Neural cell (in vitro differentiated cells): Measurements from ENCODE around the gene ATF7.

Experiments
- EZH2 ChIP-seq: fragments of 200-600, 300-800 bp; shearing (Covaris generic), sonication (generic); IDR thresholded peaks from 2 replicates; pipeline ENCODE4 v1.6.1; 2014; ENCODE audit warnings: antibody characterized with exemption, low read length, borderline replicate concordance, mild to moderate bottlenecking; ENCODE audit not compliant: insufficient read depth, poor library complexity, severe bottlenecking
- POLR2AphosphoS5 ChIP-seq: IDR thresholded peaks from 2 replicates; pipeline ENCODE4 v1.6.1; 2012
- RAD21 ChIP-seq: fragments of 450-650 bp; conservative IDR thresholded peaks from 2 replicates; pipeline ENCODE4 v1.6.1; 2014; ENCODE audit warnings: antibody characterized with exemption, mild to moderate bottlenecking, moderate library complexity
- SMC3 ChIP-seq: fragments of 450-650 bp; conservative IDR thresholded peaks from 2 replicates; pipeline ENCODE4 v1.6.1; 2014; ENCODE audit warnings: antibody characterized with exemption, mild to moderate bottlenecking, moderate library complexity; ENCODE audit not compliant: poor library complexity
- TF ChIP-seq, protein P1 (sequence below): fragments of 450-650 bp; IDR thresholded peaks from 2 replicates; pipeline ENCODE4 v1.5.1; 2014; ENCODE audit warnings: antibody characterized with exemption, mild to moderate bottlenecking, moderate library complexity; ENCODE audit not compliant: poor library complexity, severe bottlenecking
- TF ChIP-seq, protein P2 (sequence below): IDR thresholded peaks from 2 replicates; pipeline ENCODE4 v1.6.1; 2012; ENCODE audit warnings: borderline replicate concordance

DNA sequence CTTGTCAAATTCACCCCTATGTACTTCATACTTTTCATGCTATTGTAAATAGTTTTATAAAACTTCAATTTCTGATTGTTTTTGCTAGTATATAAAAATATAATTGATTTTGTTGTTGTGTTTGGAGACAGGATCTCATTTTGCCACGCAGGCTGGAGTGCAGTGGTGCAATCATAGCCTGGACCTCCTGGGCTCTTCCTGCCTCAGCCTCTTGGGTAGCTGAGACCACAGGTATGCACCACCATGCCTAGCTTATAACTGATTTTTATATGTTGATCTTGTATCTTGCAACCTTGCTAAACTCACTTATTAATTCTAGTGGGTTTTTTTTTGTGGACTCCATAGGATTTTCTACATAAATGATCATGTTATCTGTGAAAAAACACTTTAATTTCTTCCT is 26.2 kb upstream of the ATF7 start:
- TF ChIP-seq, protein P1, sequence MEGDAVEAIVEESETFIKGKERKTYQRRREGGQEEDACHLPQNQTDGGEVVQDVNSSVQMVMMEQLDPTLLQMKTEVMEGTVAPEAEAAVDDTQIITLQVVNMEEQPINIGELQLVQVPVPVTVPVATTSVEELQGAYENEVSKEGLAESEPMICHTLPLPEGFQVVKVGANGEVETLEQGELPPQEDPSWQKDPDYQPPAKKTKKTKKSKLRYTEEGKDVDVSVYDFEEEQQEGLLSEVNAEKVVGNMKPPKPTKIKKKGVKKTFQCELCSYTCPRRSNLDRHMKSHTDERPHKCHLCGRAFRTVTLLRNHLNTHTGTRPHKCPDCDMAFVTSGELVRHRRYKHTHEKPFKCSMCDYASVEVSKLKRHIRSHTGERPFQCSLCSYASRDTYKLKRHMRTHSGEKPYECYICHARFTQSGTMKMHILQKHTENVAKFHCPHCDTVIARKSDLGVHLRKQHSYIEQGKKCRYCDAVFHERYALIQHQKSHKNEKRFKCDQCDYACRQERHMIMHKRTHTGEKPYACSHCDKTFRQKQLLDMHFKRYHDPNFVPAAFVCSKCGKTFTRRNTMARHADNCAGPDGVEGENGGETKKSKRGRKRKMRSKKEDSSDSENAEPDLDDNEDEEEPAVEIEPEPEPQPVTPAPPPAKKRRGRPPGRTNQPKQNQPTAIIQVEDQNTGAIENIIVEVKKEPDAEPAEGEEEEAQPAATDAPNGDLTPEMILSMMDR, result no peak
- TF ChIP-seq POLR2AphosphoS5 (no peak), EZH2 (no peak), RAD21 (no peak), SMC3 (no peak)
- TF ChIP-seq, protein P2, sequence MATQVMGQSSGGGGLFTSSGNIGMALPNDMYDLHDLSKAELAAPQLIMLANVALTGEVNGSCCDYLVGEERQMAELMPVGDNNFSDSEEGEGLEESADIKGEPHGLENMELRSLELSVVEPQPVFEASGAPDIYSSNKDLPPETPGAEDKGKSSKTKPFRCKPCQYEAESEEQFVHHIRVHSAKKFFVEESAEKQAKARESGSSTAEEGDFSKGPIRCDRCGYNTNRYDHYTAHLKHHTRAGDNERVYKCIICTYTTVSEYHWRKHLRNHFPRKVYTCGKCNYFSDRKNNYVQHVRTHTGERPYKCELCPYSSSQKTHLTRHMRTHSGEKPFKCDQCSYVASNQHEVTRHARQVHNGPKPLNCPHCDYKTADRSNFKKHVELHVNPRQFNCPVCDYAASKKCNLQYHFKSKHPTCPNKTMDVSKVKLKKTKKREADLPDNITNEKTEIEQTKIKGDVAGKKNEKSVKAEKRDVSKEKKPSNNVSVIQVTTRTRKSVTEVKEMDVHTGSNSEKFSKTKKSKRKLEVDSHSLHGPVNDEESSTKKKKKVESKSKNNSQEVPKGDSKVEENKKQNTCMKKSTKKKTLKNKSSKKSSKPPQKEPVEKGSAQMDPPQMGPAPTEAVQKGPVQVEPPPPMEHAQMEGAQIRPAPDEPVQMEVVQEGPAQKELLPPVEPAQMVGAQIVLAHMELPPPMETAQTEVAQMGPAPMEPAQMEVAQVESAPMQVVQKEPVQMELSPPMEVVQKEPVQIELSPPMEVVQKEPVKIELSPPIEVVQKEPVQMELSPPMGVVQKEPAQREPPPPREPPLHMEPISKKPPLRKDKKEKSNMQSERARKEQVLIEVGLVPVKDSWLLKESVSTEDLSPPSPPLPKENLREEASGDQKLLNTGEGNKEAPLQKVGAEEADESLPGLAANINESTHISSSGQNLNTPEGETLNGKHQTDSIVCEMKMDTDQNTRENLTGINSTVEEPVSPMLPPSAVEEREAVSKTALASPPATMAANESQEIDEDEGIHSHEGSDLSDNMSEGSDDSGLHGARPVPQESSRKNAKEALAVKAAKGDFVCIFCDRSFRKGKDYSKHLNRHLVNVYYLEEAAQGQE, result no peak
